Astrocyte of the spinal cord (primary cell): Measurements from ENCODE around the gene SNED1.

Experiments used
- DNase-seq: peaks from one replicate; pipeline ENCODE4 v3.0.0; 2011; ENCODE audit warnings: low read depth, low spot score
- H3K4me3 ChIP-seq: 2 replicates; pipeline ENCODE4 v1.5.1; 2011; ENCODE audit warnings: low read depth, mild to moderate bottlenecking, low read length, moderate library complexity
- CTCF ChIP-seq: IDR thresholded peaks from 2 replicates; pipeline ENCODE4 v1.5.1; 2012; ENCODE audit warnings: low read depth, mild to moderate bottlenecking, low read length, inconsistent platforms
- in situ Hi-C: cut with HindIII; loops from 2 replicates; pipeline ENCODE4 v1.10.0; 2017; ENCODE audit warnings: low sequenced_read_pairs

SNED1 gene

DNA sequence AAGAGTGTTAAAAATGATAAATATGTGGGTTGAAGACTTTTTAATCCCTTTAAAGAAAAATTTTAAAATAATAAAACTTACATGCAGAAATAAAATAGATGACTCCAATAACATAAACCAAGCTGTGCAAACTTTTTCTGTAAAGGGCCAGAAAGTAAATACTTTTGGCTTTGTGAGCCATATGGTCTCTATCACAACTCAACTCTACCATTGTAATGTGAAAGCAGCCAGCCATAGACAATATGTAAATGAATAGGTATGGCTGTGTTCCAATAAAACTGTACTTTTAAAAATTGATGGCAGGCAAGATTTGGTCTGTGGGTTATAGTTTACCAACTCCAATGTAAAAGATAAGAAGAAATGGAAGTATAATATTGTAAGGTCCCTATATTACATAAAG lies 45.2 kb downstream of the SNED1 start:
- in situ Hi-C loops: no loop called here
- DNase-seq: no peak
- TF ChIP-seq CTCF: no peak
- H3K4me3 ChIP-seq: no peak overlapping the region

- TF ChIP-seq CTCF: no peak
- DNase-seq: no peak
- in situ Hi-C loops: no loop called here
- no peak overlapping the region for H3K4me3 ChIP-seq
Observed at GRCh38 chr2:241047253-241048010, 49.0 kb downstream of the SNED1 start.

DNA sequence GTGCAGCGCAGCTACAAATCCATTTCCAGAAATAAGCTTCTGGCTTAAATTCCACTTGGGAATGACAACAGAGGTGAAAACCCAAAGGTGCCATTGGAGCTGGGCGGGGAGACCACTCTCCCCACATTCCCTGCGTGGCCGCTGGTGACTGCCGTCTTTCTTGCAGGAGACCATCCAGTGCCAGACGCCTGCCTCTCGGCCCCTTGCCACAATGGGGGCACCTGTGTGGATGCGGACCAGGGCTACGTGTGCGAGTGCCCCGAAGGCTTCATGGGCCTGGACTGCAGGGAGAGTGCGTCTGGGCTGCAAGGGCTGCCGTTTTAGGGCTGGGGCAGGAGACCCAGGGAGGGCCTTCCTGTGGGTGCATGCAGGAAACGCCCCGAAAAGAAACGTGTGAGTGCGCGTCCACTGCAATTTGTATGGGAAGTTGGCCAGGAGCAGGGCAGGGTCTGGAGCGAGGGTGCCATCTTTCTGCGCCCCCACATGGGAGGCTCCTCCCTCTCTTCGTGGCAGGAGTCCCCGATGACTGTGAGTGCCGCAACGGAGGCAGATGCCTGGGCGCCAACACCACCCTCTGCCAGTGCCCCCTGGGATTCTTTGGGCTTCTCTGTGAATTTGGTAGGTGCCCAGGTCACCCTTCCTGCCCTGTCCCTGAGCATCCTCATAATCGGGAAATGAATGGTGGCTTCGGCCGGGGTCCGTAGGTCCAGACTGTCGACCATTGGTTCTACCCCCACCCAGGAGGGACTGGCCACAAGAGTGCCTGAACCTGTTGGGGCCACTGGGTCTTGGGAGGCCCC lies 49.9 kb downstream of the SNED1 start:
- DNase-seq: no peak
- TF ChIP-seq CTCF: no peak
- in situ Hi-C loops: no loop called here
- H3K4me3 ChIP-seq: no peak overlapping the region

- H3K4me3 ChIP-seq: no peak overlapping the region
- no peak for TF ChIP-seq CTCF
- in situ Hi-C loops: no loop called here
- DNase-seq: no peak
Observed at GRCh38 chr2:241048949-241049343, 50.5 kb downstream of the SNED1 start.

DNA sequence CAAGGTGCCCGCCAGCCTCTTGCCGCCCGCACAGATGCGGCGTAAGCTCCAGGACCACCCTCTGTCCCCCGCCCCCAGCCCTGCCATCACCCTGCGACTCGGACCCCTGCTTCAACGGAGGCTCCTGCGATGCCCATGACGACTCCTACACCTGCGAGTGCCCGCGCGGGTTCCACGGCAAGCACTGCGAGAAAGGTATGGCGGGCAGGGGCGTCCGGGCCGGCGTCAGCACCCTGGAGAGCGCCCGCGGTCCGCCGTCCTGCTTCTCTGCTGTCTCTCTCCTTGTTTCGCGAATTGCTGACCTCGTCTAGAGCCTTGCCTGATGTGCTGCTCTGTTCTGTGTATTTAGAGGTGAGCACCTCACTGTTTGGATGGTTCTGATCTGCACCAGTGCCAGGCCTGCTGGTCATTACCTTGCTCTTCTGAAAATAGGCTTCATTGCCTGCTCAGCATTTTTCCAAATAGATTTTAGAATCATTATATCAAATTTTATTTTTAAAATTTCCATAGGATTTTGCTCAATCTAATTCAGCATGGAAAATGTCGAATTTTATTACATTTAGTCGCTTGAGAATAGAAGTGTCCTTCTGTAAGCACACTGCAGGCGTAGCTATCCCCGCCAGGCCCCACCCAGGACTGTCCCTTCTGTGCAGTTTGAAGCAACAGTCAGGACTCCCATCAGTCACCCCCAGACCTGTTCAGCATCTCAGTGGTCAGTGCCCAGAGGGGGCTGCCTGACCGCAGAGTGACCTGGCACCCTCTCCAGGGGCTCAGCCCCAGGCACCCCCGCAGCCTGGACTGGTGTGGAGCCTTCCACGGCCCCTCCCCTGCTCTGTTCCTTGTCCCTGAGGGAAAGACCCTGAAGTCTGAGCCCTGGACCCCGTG lies 51.6 kb downstream of the SNED1 start:
- no peak for TF ChIP-seq CTCF
- no peak for DNase-seq
- in situ Hi-C loops: no loop called here
- H3K4me3 ChIP-seq: no peak overlapping the region
